Measurements from ENCODE around the gene BCAS4.

DNA sequence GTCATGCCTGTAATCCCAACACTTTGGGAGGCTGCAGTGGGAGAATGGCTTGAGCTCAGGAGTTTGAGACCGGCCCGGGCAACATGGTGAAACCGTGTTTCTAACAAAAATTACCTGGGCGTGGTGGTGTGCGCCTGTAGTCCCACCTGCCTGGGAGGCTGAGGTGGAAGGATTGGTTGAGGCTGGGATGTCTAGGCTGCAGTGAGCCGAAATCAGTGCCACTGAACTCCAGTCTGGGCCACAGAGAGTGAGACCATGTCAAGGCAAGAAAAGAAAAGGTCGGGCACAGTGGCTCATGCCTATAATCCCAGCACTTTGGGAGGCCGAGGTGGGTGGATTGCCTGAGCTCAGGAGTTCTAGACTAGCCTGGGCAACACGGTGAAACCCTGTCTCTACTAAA is 8.2 kb upstream of the BCAS4 start:
- no peak for TF ChIP-seq POLR2A (IDR thresholded peaks at IDR 0.05)
- TF ChIP-seq, protein P1, sequence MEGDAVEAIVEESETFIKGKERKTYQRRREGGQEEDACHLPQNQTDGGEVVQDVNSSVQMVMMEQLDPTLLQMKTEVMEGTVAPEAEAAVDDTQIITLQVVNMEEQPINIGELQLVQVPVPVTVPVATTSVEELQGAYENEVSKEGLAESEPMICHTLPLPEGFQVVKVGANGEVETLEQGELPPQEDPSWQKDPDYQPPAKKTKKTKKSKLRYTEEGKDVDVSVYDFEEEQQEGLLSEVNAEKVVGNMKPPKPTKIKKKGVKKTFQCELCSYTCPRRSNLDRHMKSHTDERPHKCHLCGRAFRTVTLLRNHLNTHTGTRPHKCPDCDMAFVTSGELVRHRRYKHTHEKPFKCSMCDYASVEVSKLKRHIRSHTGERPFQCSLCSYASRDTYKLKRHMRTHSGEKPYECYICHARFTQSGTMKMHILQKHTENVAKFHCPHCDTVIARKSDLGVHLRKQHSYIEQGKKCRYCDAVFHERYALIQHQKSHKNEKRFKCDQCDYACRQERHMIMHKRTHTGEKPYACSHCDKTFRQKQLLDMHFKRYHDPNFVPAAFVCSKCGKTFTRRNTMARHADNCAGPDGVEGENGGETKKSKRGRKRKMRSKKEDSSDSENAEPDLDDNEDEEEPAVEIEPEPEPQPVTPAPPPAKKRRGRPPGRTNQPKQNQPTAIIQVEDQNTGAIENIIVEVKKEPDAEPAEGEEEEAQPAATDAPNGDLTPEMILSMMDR (IDR thresholded peaks at IDR 0.05): no peak

Data from esophagus squamous epithelium (tissue), 4 donors.